GM12875 (cell line): ENCODE measurements around the gene SH3PXD2A.

ENCODE experiments used
- H3K4me3 ChIP-seq: one replicate; pipeline ENCODE4 v1.5.1; 2011; ENCODE audit warnings: low read depth, low read length, control low read depth
- TF ChIP-seq, protein P1 (sequence below): IDR thresholded peaks from 2 replicates; pipeline ENCODE4 v1.5.1; 2011; ENCODE audit warnings: low read depth, mild to moderate bottlenecking, control low read depth, inconsistent platforms, low read length, moderate library complexity, borderline replicate concordance; ENCODE audit not compliant: insufficient read depth

The SH3PXD2A gene

GRCh38 chr10:103620891-103621782, 234.2 kb downstream of the SH3PXD2A start:
- no peak overlapping the region for H3K4me3 ChIP-seq
- TF ChIP-seq, protein P1, sequence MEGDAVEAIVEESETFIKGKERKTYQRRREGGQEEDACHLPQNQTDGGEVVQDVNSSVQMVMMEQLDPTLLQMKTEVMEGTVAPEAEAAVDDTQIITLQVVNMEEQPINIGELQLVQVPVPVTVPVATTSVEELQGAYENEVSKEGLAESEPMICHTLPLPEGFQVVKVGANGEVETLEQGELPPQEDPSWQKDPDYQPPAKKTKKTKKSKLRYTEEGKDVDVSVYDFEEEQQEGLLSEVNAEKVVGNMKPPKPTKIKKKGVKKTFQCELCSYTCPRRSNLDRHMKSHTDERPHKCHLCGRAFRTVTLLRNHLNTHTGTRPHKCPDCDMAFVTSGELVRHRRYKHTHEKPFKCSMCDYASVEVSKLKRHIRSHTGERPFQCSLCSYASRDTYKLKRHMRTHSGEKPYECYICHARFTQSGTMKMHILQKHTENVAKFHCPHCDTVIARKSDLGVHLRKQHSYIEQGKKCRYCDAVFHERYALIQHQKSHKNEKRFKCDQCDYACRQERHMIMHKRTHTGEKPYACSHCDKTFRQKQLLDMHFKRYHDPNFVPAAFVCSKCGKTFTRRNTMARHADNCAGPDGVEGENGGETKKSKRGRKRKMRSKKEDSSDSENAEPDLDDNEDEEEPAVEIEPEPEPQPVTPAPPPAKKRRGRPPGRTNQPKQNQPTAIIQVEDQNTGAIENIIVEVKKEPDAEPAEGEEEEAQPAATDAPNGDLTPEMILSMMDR: no peak

DNA sequence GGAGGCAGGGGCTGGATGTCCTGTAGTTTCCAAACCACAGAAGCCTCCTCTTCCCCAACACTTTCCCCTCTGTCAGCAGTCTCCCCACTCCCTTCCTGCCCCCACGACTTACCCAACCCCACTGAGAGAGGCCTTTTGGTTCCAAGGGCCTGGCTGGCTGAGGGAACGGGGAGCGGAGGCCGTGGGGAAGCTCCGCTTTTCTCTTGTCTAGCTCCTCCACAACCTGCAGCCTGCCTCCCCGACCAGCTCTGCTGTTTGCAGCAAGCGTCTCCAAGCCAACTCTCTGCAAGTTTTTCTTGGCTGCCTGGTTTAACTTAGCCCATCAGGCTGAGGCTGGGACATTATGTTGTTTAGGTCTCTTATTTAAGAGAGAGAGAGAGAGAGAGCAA, 235.0 kb downstream of the SH3PXD2A start:
- H3K4me3 ChIP-seq: no peak overlapping the region
- TF ChIP-seq, protein P1: no peak

- no peak overlapping the region for H3K4me3 ChIP-seq
- TF ChIP-seq, protein P1: no peak
Measured at GRCh38 chr10:103619424-103620351, 235.7 kb downstream of the SH3PXD2A start.

DNA sequence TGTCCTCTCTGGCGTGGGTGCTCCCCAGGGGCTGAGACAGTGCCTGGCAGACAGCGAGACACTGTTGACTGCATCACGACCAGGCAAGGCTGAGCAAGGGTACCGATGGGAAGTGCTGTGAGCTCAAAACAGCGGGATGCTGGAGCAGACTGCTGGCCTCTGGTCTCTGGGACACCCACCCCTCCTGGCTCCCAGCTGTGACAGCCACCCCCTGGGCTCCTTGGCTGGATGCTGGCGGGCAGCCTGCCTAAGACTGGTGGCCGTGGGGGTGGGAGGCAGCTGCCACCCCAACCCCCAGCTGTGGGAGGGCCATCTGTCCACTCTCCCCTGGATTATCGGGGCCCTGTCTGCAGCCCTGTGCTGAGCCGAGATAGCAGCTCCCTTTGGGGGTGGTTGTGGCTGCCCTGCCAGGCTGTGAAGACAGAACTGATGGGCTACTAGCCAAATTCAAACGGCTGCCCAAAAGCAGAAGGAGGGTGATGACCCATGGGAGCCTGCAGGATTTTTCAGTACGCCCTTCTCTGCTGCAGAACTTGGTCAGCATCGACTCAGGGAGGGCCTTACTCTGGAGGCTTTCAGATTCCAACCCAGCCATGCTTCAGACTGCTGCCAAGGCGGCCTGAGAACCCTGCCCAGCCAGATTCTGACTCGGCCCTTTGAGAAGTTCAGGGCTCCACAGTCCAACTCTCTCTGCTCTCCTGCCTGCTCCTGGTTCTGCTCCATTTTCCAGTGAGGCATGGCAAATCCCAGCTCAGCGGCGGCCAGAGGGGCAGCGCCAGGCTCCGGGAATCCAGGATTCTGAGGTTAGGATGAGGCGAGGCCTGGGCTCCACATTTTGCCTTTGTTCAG, 236.6 kb downstream of the SH3PXD2A start:
- no peak overlapping the region for H3K4me3 ChIP-seq
- TF ChIP-seq, protein P1: no peak

DNA sequence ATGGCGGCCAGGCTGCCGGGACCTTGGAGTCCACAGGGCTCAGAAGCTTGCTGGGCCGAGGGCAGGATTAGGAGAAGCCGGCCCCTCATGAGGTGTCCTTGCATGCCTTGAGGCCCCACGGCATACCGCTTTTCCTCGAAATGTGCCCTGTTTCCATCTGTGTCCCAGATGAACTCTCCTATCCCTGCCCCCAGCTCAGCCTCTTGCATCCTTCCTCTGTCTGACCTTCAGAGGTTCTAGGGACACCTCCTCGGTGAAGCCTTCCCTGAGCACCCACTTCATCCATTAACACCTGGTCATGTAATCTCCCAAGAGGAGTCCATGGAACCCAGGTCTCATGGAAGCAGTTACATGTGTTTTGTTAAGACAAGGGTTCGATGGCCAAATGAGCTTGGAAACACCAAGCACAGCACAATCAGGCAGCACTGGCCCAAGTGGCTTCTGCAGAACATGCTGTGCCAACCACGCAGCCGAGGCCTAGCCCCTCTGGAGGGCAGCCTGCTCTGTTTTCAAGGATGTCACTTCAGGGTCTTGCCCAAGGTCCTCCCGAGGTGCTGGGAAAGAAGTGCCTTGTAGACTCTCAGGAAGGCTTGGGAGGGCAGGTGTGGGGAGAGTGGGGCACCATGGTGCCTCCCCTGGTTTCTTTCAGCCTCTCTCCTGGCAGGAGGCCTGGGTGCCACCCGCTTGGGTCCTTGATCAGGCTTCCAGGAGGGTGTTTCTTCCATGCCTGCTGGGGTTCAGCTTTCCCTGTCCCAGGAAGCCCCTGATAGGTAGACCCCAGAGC, 237.6 kb downstream of the SH3PXD2A start:
- no peak overlapping the region for H3K4me3 ChIP-seq
- TF ChIP-seq, protein P1: no peak
